Measurements from ENCODE around the gene CADM2. TPM values are rescaled to one million over a fixed set of nuclear protein-coding genes. Genes with fewer than 3 reads are reported as not detected.

CADM2 gene
- total RNA-seq, 1 experiment from 2014 or later = 3.7 TPM

DNA sequence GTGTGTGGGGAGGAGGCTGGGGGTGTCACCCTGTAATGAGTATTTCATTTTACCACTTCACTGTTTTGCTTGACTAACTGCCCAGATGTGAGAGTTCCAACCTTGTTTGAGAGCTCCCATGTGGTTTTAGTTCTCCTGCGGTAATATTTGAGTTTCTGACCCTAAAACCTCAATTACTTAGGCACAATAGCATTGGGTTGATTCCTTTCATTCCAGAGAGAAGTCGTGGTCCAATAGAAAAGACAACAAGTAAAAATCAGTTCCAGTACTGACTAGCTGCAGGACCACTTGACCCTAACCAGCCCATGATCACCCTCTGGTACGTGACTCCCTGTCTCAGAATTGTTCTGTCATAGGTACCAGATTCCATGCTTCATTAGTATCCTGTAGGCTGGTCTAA lies 630.4 kb downstream of the CADM2 start:
- no peaks in the 10 kb centered on the region for H3K27me3 ChIP-seq (replicated peaks; ENCODE audit: insufficient read depth, low read depth, low read length, poor library complexity)
- DNase-seq (ENCODE audit: low spot score) = no peak
- no peak for TF ChIP-seq EZH2 (IDR thresholded peaks at IDR 0.05; ENCODE audit: borderline replicate concordance, low read depth, low read length, poor library complexity, severe bottlenecking)
- TF ChIP-seq, protein P1, sequence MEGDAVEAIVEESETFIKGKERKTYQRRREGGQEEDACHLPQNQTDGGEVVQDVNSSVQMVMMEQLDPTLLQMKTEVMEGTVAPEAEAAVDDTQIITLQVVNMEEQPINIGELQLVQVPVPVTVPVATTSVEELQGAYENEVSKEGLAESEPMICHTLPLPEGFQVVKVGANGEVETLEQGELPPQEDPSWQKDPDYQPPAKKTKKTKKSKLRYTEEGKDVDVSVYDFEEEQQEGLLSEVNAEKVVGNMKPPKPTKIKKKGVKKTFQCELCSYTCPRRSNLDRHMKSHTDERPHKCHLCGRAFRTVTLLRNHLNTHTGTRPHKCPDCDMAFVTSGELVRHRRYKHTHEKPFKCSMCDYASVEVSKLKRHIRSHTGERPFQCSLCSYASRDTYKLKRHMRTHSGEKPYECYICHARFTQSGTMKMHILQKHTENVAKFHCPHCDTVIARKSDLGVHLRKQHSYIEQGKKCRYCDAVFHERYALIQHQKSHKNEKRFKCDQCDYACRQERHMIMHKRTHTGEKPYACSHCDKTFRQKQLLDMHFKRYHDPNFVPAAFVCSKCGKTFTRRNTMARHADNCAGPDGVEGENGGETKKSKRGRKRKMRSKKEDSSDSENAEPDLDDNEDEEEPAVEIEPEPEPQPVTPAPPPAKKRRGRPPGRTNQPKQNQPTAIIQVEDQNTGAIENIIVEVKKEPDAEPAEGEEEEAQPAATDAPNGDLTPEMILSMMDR (conservative IDR thresholded peaks at IDR 0.05; ENCODE audit: low read depth, low read length) = no peak
- H3K4me3 ChIP-seq (ENCODE audit: low read depth, low read length, poor library complexity, severe bottlenecking) = no peak overlapping the region
- POLR2A ChIA-PET (ENCODE audit: low non-redundant PET) = no interaction called here
- intact Hi-C loops (cut with micrococcal nuclease; ENCODE audit: unreplicated experiment) = no loop called here
- H3K27ac ChIP-seq (ENCODE audit: low read depth, low read length, poor library complexity, severe bottlenecking) = no peak overlapping the region
- no TSS peak for BruUV-seq (replicated peaks)
- H3K9me3 ChIP-seq (ENCODE audit: low read depth, low read length, poor library complexity, severe bottlenecking) = no peaks in the 10 kb centered on the region
- CTCF ChIA-PET = no interaction called here
- no peaks in the 10 kb centered on the region for H3K36me3 ChIP-seq (ENCODE audit: insufficient read depth, low read length, poor library complexity, severe bottlenecking)
- H3K4me1 ChIP-seq (ENCODE audit: insufficient read depth, low read length, poor library complexity, severe bottlenecking) = no peaks in the 10 kb centered on the region

DNA sequence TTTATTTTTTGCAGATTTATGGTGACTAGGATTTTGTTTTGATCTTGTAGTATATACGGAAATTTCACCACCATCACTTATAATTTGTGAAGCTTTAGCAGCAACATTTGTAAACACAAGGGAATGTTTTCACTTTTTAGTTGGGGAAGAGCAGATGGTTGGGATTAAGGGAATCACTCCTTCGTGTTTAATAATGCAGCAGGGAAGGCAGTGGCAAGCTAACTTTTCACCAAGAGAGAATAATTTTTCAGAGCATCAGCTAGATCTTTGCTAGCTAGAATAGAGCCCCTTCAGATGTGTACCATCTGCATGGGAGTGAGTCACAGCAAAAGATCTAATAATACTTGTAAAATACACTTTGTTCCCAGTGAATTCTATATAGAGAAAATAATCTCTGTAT lies 632.7 kb downstream of the CADM2 start:
- H3K4me1 ChIP-seq (ENCODE audit: insufficient read depth, low read length, poor library complexity, severe bottlenecking) = no peaks in the 10 kb centered on the region
- no peaks in the 10 kb centered on the region for H3K27me3 ChIP-seq (replicated peaks; ENCODE audit: insufficient read depth, low read depth, low read length, poor library complexity)
- no peak for DNase-seq (ENCODE audit: low spot score)
- no peak for TF ChIP-seq EZH2 (IDR thresholded peaks at IDR 0.05; ENCODE audit: borderline replicate concordance, low read depth, low read length, poor library complexity, severe bottlenecking)
- TF ChIP-seq, protein P1 (conservative IDR thresholded peaks at IDR 0.05; ENCODE audit: low read depth, low read length) = no peak
- no peaks in the 10 kb centered on the region for H3K36me3 ChIP-seq (ENCODE audit: insufficient read depth, low read length, poor library complexity, severe bottlenecking)
- no peaks in the 10 kb centered on the region for H3K9me3 ChIP-seq (ENCODE audit: low read depth, low read length, poor library complexity, severe bottlenecking)
- ChIA-PET POLR2A (ENCODE audit: low non-redundant PET) (no interaction called here), CTCF (no interaction called here)
- H3K27ac ChIP-seq (ENCODE audit: low read depth, low read length, poor library complexity, severe bottlenecking) = no peak overlapping the region
- intact Hi-C loops (cut with micrococcal nuclease; ENCODE audit: unreplicated experiment) = no loop called here
- no peak overlapping the region for H3K4me3 ChIP-seq (ENCODE audit: low read depth, low read length, poor library complexity, severe bottlenecking)
- BruUV-seq (replicated peaks) = no TSS peak

DNA sequence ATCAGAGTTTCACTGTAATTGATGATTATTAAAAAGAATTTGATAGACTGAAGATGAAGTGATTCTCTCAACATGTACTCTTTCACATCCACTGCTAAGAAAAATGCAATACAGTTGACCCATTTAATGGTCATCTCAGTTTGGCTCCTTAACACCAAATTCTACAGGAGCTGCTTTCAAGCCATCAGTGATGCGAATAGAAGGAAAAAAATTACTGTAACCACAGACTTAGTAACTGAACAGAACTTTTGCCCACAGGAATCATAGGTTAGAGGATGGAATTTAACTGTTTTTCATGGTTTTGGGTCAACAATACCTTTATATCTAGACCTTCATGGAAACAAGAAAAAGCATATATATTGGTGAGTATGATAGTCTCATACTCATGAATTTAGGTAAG lies 633.5 kb downstream of the CADM2 start:
- Histone ChIP-seq H3K27me3 (replicated peaks; ENCODE audit: insufficient read depth, low read depth, low read length, poor library complexity) (no peaks in the 10 kb centered on the region), H3K27ac (ENCODE audit: low read depth, low read length, poor library complexity, severe bottlenecking) (no peak overlapping the region), H3K36me3 (ENCODE audit: insufficient read depth, low read length, poor library complexity, severe bottlenecking) (no peaks in the 10 kb centered on the region), H3K4me3 (ENCODE audit: low read depth, low read length, poor library complexity, severe bottlenecking) (no peak overlapping the region), H3K4me1 (ENCODE audit: insufficient read depth, low read length, poor library complexity, severe bottlenecking) (no peaks in the 10 kb centered on the region), H3K9me3 (ENCODE audit: low read depth, low read length, poor library complexity, severe bottlenecking) (no peaks in the 10 kb centered on the region)
- DNase-seq (ENCODE audit: low spot score) = no peak
- intact Hi-C loops (cut with micrococcal nuclease; ENCODE audit: unreplicated experiment) = no loop called here
- ChIA-PET POLR2A (ENCODE audit: low non-redundant PET) (no interaction called here), CTCF (no interaction called here)
- BruUV-seq (replicated peaks) = no TSS peak
- TF ChIP-seq, protein P1 (conservative IDR thresholded peaks at IDR 0.05; ENCODE audit: low read depth, low read length) = no peak
- TF ChIP-seq EZH2 (IDR thresholded peaks at IDR 0.05; ENCODE audit: borderline replicate concordance, low read depth, low read length, poor library complexity, severe bottlenecking) = no peak

Data from A673 (cell line).